ENCODE data around the gene GALNT17.

GALNT17 gene

GRCh38 chr7:71290452-71290851, 158.5 kb downstream of the GALNT17 start:
- no peak overlapping the region for H4K91ac ChIP-seq (ENCODE audit: low read length)
- no peak overlapping the region for H3K4ac ChIP-seq (ENCODE audit: low read depth in 1 of 2, low read length in 2 of 2)
- no peaks in the 10 kb centered on the region for H3K79me1 ChIP-seq (replicated peaks; ENCODE audit: low read length, poor library complexity, severe bottlenecking)
- no peak overlapping the region for H2BK15ac ChIP-seq (ENCODE audit: low read depth, poor library complexity, severe bottlenecking)
- H3K4me1 ChIP-seq (ENCODE audit: control insufficient read depth, insufficient read depth, low read depth, low read length) = no peaks in the 10 kb centered on the region
- no peaks in the 10 kb centered on the region for H3K27me3 ChIP-seq (ENCODE audit: control insufficient read depth in 1 of 2, insufficient read depth in 1 of 2, low read length in 2 of 2)
- no peak for DNase-seq
- no peak overlapping the region for H2AK5ac ChIP-seq (ENCODE audit: low read length, severe bottlenecking)
- H3K4me3 ChIP-seq (ENCODE audit: insufficient read depth in 1 of 2, low read depth in 1 of 2, low read length in 2 of 2) = no peak overlapping the region
- H3K14ac ChIP-seq (ENCODE audit: low read length in 2 of 2) = no peak overlapping the region
- no peak overlapping the region for H3K4me2 ChIP-seq (ENCODE audit: low read length, poor library complexity, severe bottlenecking)
- H2BK12ac ChIP-seq (ENCODE audit: low read length in 2 of 2) = no peak overlapping the region
- H3K23ac ChIP-seq (ENCODE audit: low read length in 2 of 2) = no peak overlapping the region
- no peak overlapping the region for H2BK5ac ChIP-seq (ENCODE audit: low read depth, low read length, poor library complexity, severe bottlenecking)
- no peak overlapping the region for H4K8ac ChIP-seq (ENCODE audit: low read length)
- no peak overlapping the region for H3K27ac ChIP-seq (ENCODE audit: low read length, poor library complexity, severe bottlenecking)
- H3K9ac ChIP-seq (ENCODE audit: low read length) = no peak overlapping the region
- H3K9me3 ChIP-seq (ENCODE audit: control insufficient read depth, low read length) = no peaks in the 10 kb centered on the region
- H3K18ac ChIP-seq (ENCODE audit: low read depth in 1 of 2, low read length in 2 of 2) = no peak overlapping the region
- H2AFZ ChIP-seq (ENCODE audit: low read depth, low read length) = no peak overlapping the region
- 46% methylated on average over 4 of the region's 4 CpGs for WGBS
- no peak overlapping the region for H2BK120ac ChIP-seq (ENCODE audit: low read depth, low read length)
- H3K36me3 ChIP-seq (ENCODE audit: control insufficient read depth in 1 of 2, insufficient read depth in 2 of 2, low read depth in 1 of 2, low read length in 2 of 2) = no peaks in the 10 kb centered on the region

- WGBS = 88% methylated on average over 6 of the region's 6 CpGs
Measured at GRCh38 chr7:71298378-71298777, 166.4 kb downstream of the GALNT17 start.

GRCh38 chr7:71300086-71300485, 168.1 kb downstream of the GALNT17 start:
- H2AK5ac ChIP-seq (ENCODE audit: low read length, severe bottlenecking) = no peak overlapping the region
- no peak overlapping the region for H3K27ac ChIP-seq (ENCODE audit: low read length, poor library complexity, severe bottlenecking)
- no peak overlapping the region for H3K4me3 ChIP-seq (ENCODE audit: insufficient read depth in 1 of 2, low read depth in 1 of 2, low read length in 2 of 2)
- no peak overlapping the region for H2AFZ ChIP-seq (ENCODE audit: low read depth, low read length)
- no peak for DNase-seq
- H3K27me3 ChIP-seq (ENCODE audit: control insufficient read depth in 1 of 2, insufficient read depth in 1 of 2, low read length in 2 of 2) = no peaks in the 10 kb centered on the region
- no peaks in the 10 kb centered on the region for H3K36me3 ChIP-seq (ENCODE audit: control insufficient read depth in 1 of 2, insufficient read depth in 2 of 2, low read depth in 1 of 2, low read length in 2 of 2)
- no peak overlapping the region for H2BK15ac ChIP-seq (ENCODE audit: low read depth, poor library complexity, severe bottlenecking)
- H4K8ac ChIP-seq (ENCODE audit: low read length) = no peak overlapping the region
- no peak overlapping the region for H2BK12ac ChIP-seq (ENCODE audit: low read length in 2 of 2)
- H3K4ac ChIP-seq (ENCODE audit: low read depth in 1 of 2, low read length in 2 of 2) = no peak overlapping the region
- no peaks in the 10 kb centered on the region for H3K9me3 ChIP-seq (ENCODE audit: control insufficient read depth, low read length)
- no peak overlapping the region for H4K91ac ChIP-seq (ENCODE audit: low read length)
- H3K4me1 ChIP-seq (ENCODE audit: control insufficient read depth, insufficient read depth, low read depth, low read length) = no peaks in the 10 kb centered on the region
- H3K9ac ChIP-seq (ENCODE audit: low read length) = no peak overlapping the region
- H3K79me1 ChIP-seq (replicated peaks; ENCODE audit: low read length, poor library complexity, severe bottlenecking) = no peaks in the 10 kb centered on the region
- H3K18ac ChIP-seq (ENCODE audit: low read depth in 1 of 2, low read length in 2 of 2) = no peak overlapping the region
- WGBS = 72% methylated on average over 3 of the region's 3 CpGs
- H2BK5ac ChIP-seq (ENCODE audit: low read depth, low read length, poor library complexity, severe bottlenecking) = no peak overlapping the region
- H3K23ac ChIP-seq (ENCODE audit: low read length in 2 of 2) = no peak overlapping the region
- H2BK120ac ChIP-seq (ENCODE audit: low read depth, low read length) = no peak overlapping the region
- no peak overlapping the region for H3K14ac ChIP-seq (ENCODE audit: low read length in 2 of 2)
- H3K4me2 ChIP-seq (ENCODE audit: low read length, poor library complexity, severe bottlenecking) = no peak overlapping the region

More at GRCh38 chr7:71298378-71298777, 166.4 kb downstream of the GALNT17 start:
- Histone ChIP-seq H3K27ac (ENCODE audit: low read length, poor library complexity, severe bottlenecking) (no peak overlapping the region), H3K23ac (ENCODE audit: low read length in 2 of 2) (no peak overlapping the region), H3K4me3 (ENCODE audit: insufficient read depth in 1 of 2, low read depth in 1 of 2, low read length in 2 of 2) (no peak overlapping the region), H2AK5ac (ENCODE audit: low read length, severe bottlenecking) (no peak overlapping the region), H2BK120ac (ENCODE audit: low read depth, low read length) (no peak overlapping the region), H3K9me3 (ENCODE audit: control insufficient read depth, low read length) (no peaks in the 10 kb centered on the region), H4K8ac (ENCODE audit: low read length) (no peak overlapping the region), H3K18ac (ENCODE audit: low read depth in 1 of 2, low read length in 2 of 2) (no peak overlapping the region), H3K79me1 (replicated peaks; ENCODE audit: low read length, poor library complexity, severe bottlenecking) (no peaks in the 10 kb centered on the region), H4K91ac (ENCODE audit: low read length) (no peak overlapping the region), H3K14ac (ENCODE audit: low read length in 2 of 2) (no peak overlapping the region), H3K4ac (ENCODE audit: low read depth in 1 of 2, low read length in 2 of 2) (no peak overlapping the region), H3K4me2 (ENCODE audit: low read length, poor library complexity, severe bottlenecking) (no peak overlapping the region), H3K9ac (ENCODE audit: low read length) (no peak overlapping the region), H3K36me3 (ENCODE audit: control insufficient read depth in 1 of 2, insufficient read depth in 2 of 2, low read depth in 1 of 2, low read length in 2 of 2) (no peaks in the 10 kb centered on the region), H2BK5ac (ENCODE audit: low read depth, low read length, poor library complexity, severe bottlenecking) (no peak overlapping the region), H2BK15ac (ENCODE audit: low read depth, poor library complexity, severe bottlenecking) (no peak overlapping the region), H3K27me3 (ENCODE audit: control insufficient read depth in 1 of 2, insufficient read depth in 1 of 2, low read length in 2 of 2) (no peaks in the 10 kb centered on the region), H2BK12ac (ENCODE audit: low read length in 2 of 2) (no peak overlapping the region), H2AFZ (ENCODE audit: low read depth, low read length) (no peak overlapping the region), H3K4me1 (ENCODE audit: control insufficient read depth, insufficient read depth, low read depth, low read length) (no peaks in the 10 kb centered on the region)
- no peak for DNase-seq

- H3K9ac ChIP-seq (ENCODE audit: low read length) = no peak overlapping the region
- H3K23ac ChIP-seq (ENCODE audit: low read length in 2 of 2) = no peak overlapping the region
- WGBS = 77% methylated on average over 4 of the region's 6 CpGs
Measured at GRCh38 chr7:71300603-71301002, 168.7 kb downstream of the GALNT17 start.

More at GRCh38 chr7:71300603-71301002, 168.7 kb downstream of the GALNT17 start:
- Histone ChIP-seq H3K4ac (ENCODE audit: low read depth in 1 of 2, low read length in 2 of 2) (no peak overlapping the region), H3K36me3 (ENCODE audit: control insufficient read depth in 1 of 2, insufficient read depth in 2 of 2, low read depth in 1 of 2, low read length in 2 of 2) (no peaks in the 10 kb centered on the region), H3K18ac (ENCODE audit: low read depth in 1 of 2, low read length in 2 of 2) (no peak overlapping the region), H2AFZ (ENCODE audit: low read depth, low read length) (no peak overlapping the region), H3K9me3 (ENCODE audit: control insufficient read depth, low read length) (no peaks in the 10 kb centered on the region), H2BK12ac (ENCODE audit: low read length in 2 of 2) (no peak overlapping the region), H3K4me2 (ENCODE audit: low read length, poor library complexity, severe bottlenecking) (no peak overlapping the region), H4K8ac (ENCODE audit: low read length) (no peak overlapping the region), H3K27ac (ENCODE audit: low read length, poor library complexity, severe bottlenecking) (no peak overlapping the region), H2BK120ac (ENCODE audit: low read depth, low read length) (no peak overlapping the region), H3K4me1 (ENCODE audit: control insufficient read depth, insufficient read depth, low read depth, low read length) (no peaks in the 10 kb centered on the region), H2AK5ac (ENCODE audit: low read length, severe bottlenecking) (no peak overlapping the region), H3K27me3 (ENCODE audit: control insufficient read depth in 1 of 2, insufficient read depth in 1 of 2, low read length in 2 of 2) (no peaks in the 10 kb centered on the region), H3K79me1 (replicated peaks; ENCODE audit: low read length, poor library complexity, severe bottlenecking) (no peaks in the 10 kb centered on the region), H2BK5ac (ENCODE audit: low read depth, low read length, poor library complexity, severe bottlenecking) (no peak overlapping the region), H3K4me3 (ENCODE audit: insufficient read depth in 1 of 2, low read depth in 1 of 2, low read length in 2 of 2) (no peak overlapping the region), H3K14ac (ENCODE audit: low read length in 2 of 2) (no peak overlapping the region), H2BK15ac (ENCODE audit: low read depth, poor library complexity, severe bottlenecking) (no peak overlapping the region), H4K91ac (ENCODE audit: low read length) (no peak overlapping the region)
- no peak for DNase-seq
